HepG2 (cell line): Measurements from ENCODE around the gene DDX59. TPM values are rescaled to one million over a fixed set of nuclear protein-coding genes. Genes with fewer than 3 reads are reported as not detected.

Source experiments
- ATAC-seq: fragments of 200-7000 bp; cut with Tn5 transposase; 3 replicates; pipeline ENCODE4 v1.9.1; 2020; ENCODE audit warnings: mild to moderate bottlenecking, moderate library complexity
- BruUV-seq: library from RNA; stranded (reverse); fragments of 400-500 nt; replicated peaks from 2 replicates; lab custom pipeline; 2021; lab: Mats Ljungman, UMichigan
- CTCF ChIA-PET: fragments of 300-600 bp; formaldehyde crosslinking; extraction: SDS; loops from one replicate; lab custom pipeline; 2021; ENCODE audit warnings: low total read pairs, inconsistent platforms, low intra/inter-chr PET ratio; lab: Yijun Ruan, JAX
- POLR2A ChIA-PET: fragments of 350-600 bp; sonication (Branson Sonifier 250); formaldehyde crosslinking; loops from one replicate; lab custom pipeline; 2020; ENCODE audit warnings: antibody characterized with exemption, inconsistent platforms; lab: Yijun Ruan, JAX
- DNase-seq: peaks from one replicate; pipeline ENCODE4 v3.0.0-alpha.2; 2015; ENCODE audit warnings: low spot score
- FAIRE-seq: peaks from 3 replicates; lab custom pipeline; 2011; peaks lifted over from hg19 to GRCh38; lab: Jason Lieb, UNC
- H2AFZ ChIP-seq: one replicate; pipeline ENCODE4 v1.6.1; 2011; ENCODE audit warnings: low read length, inconsistent platforms
- H3K27ac ChIP-seq: fragments of 300-600 bp; 3 replicates; pipeline ENCODE4 v1.8.0; 2011; ENCODE audit warnings: mixed run types, mild to moderate bottlenecking, mixed read lengths, low read length, inconsistent platforms; ENCODE audit not compliant: insufficient read depth; ENCODE audit errors: extremely low read length
- H3K27me3 ChIP-seq, 2 experiments: fragments of 200-600 bp in 1 of 2; 2 replicates in 1 of 2; 3 replicates in 1 of 2; pipeline versions ENCODE4 v1.6.0 to v1.8.0; 2011; ENCODE audit warnings: low read length in 2 of 2, mild to moderate bottlenecking in 2 of 2, moderate library complexity in 2 of 2, inconsistent platforms in 1 of 2; ENCODE audit not compliant: insufficient read depth in 2 of 2, control insufficient read depth in 1 of 2
- H3K36me3 ChIP-seq, 2 experiments: fragments of 200-600 bp in 1 of 2; replicated peaks in 1 of 2; 2 replicates in 1 of 2; 3 replicates in 1 of 2; pipeline versions ENCODE4 v1.5.1 to v1.8.0; 2011; ENCODE audit warnings: low read length in 2 of 2, inconsistent platforms in 1 of 2; ENCODE audit not compliant: insufficient read depth in 2 of 2, control insufficient read depth in 1 of 2
- H3K4me1 ChIP-seq: 2 replicates; pipeline ENCODE4 v1.5.1; 2012; ENCODE audit warnings: low read length, inconsistent platforms; ENCODE audit not compliant: insufficient read depth
- H3K4me2 ChIP-seq: 2 replicates; pipeline ENCODE4 v1.6.0; 2011; ENCODE audit warnings: low read depth, low read length, inconsistent platforms
- H3K4me3 ChIP-seq, 3 experiments: fragments of 200-600 bp in 1 of 3; sonication (generic), shearing (Covaris generic) in 1 of 3; replicated peaks in 1 of 3; 2 replicates each; pipeline ENCODE4 v1.5.1; 2011 to 2016; ENCODE audit warnings: low read length in 3 of 3, inconsistent platforms in 2 of 3, low read depth in 2 of 3, mild to moderate bottlenecking in 2 of 3, control low read depth in 1 of 3, mixed read lengths in 1 of 3; ENCODE audit not compliant: insufficient read depth in 1 of 3
- H3K79me2 ChIP-seq: one replicate; pipeline ENCODE4 v1.6.1; 2011; ENCODE audit warnings: low read length, inconsistent platforms; ENCODE audit not compliant: insufficient read depth
- H3K9ac ChIP-seq: 2 replicates; pipeline ENCODE4 v1.6.0; 2011; ENCODE audit warnings: mild to moderate bottlenecking, low read depth, low read length, inconsistent platforms; ENCODE audit not compliant: insufficient read depth
- H3K9me3 ChIP-seq: 2 replicates; pipeline ENCODE4 v1.5.1; 2012; ENCODE audit warnings: mild to moderate bottlenecking, low read length
- H4K20me1 ChIP-seq: 2 replicates; pipeline ENCODE4 v1.6.0; 2011; ENCODE audit warnings: inconsistent platforms, mild to moderate bottlenecking, low read length, moderate library complexity; ENCODE audit not compliant: insufficient read depth
- CENPT ChIP-seq: sonication (generic); formaldehyde crosslinking; IDR thresholded peaks from 2 replicates; pipeline ENCODE4 v1.8.0; 2022; ENCODE audit warnings: low read depth, mild to moderate bottlenecking, moderate library complexity, missing genetic modification reagents
- DMAP1 ChIP-seq: IDR thresholded peaks from 2 replicates; pipeline ENCODE4 v1.6.1; 2016
- GZF1 ChIP-seq: sonication (generic); formaldehyde crosslinking; IDR thresholded peaks from 2 replicates; pipeline ENCODE4 v1.5.1; 2020; ENCODE audit warnings: mild to moderate bottlenecking, missing genetic modification reagents
- HMG20A ChIP-seq: IDR thresholded peaks from 2 replicates; pipeline ENCODE4 v1.6.1; 2016; ENCODE audit warnings: borderline replicate concordance
- HOXA9 ChIP-seq: sonication (generic); formaldehyde crosslinking; IDR thresholded peaks from 2 replicates; pipeline ENCODE4 v1.8.1; 2022; ENCODE audit warnings: missing genetic modification reagents, mild to moderate bottlenecking, moderate library complexity, borderline replicate concordance
- PHF8 ChIP-seq: sonication (generic); formaldehyde crosslinking; IDR thresholded peaks from 2 replicates; pipeline ENCODE4 v1.5.0; 2020; ENCODE audit warnings: missing genetic modification reagents
- SAP130 ChIP-seq: IDR thresholded peaks from 2 replicates; pipeline ENCODE4 v1.6.1; 2016; ENCODE audit warnings: low read depth
- ZBTB3 ChIP-seq: sonication (generic); formaldehyde crosslinking; IDR thresholded peaks from 2 replicates; pipeline ENCODE4 v1.4.0; 2020; ENCODE audit warnings: low read depth, mild to moderate bottlenecking, moderate library complexity, missing genetic modification reagents, borderline replicate concordance
- WGBS: methylation state at CpG from one replicate; pipeline ENCODE4 v1.1.6; 2017; ENCODE audit warnings: low lambda C conversion rate; 5-methylcytosine and 5-hydroxymethylcytosine counted together
- in situ Hi-C: cut with HindIII; loops from 2 replicates; pipeline ENCODE4 v1.10.0; 2017; ENCODE audit warnings: low pct_unique_long_range_greater_than_20kb; ENCODE audit not compliant: extremely low pct_ligation_motif_present
- intact Hi-C: fragments of 100-400 bp; cut with micrococcal nuclease; formaldehyde crosslinking; loops from one replicate; pipeline ENCODE4 v1.10.0; 2022; ENCODE audit not compliant: unreplicated experiment
- polyA plus RNA-seq, 8 experiments: library from polyadenylated mRNA; depleted of rRNA in 3 of 8; stranded (reverse) in 7 of 8; unstranded in 1 of 8; fragments of >200 nt; fragmentation: Illumina TruSeq in 4 of 8; extraction: Trizol in 4 of 8; gene quantifications; 2 replicates each; pipeline versions ENCODE4 v1.2.1 to v1.2.3, GENCODE V29; 2011 to 2016; ENCODE audit warnings: low read depth in 4 of 8, missing spikeins in 1 of 8, mixed read lengths in 1 of 8; ENCODE audit not compliant: insufficient read depth in 1 of 8
- total RNA-seq, 5 experiments: library from RNA; depleted of rRNA; stranded (reverse); fragments of >200 nt; fragmentation: Illumina TruSeq; extraction: Trizol; gene quantifications; 2 replicates each; pipeline ENCODE4 v1.2.3, GENCODE V29; 2016; ENCODE audit warnings: low read depth in 1 of 5
- TF ChIP-seq, protein P1 (sequence below): sonication (generic); formaldehyde crosslinking; conservative IDR thresholded peaks from 2 replicates; pipeline ENCODE4 v1.5.0; 2020; ENCODE audit warnings: missing genetic modification reagents
- TF ChIP-seq, protein P2 (sequence below): sonication (generic); formaldehyde crosslinking; IDR thresholded peaks from 2 replicates; pipeline ENCODE4 v1.4.0; 2020; ENCODE audit warnings: mild to moderate bottlenecking, missing genetic modification reagents
- TF ChIP-seq, protein P3 (sequence below): sonication (generic); formaldehyde crosslinking; IDR thresholded peaks from 2 replicates; pipeline ENCODE4 v1.4.0; 2020; ENCODE audit warnings: missing genetic modification reagents

The DDX59 gene
- total and polyA plus RNA-seq, 2 of the 13 experiments (the other 11 are each of a cell fraction or from before 2014, with no cell fraction given): 12.1 to 14.8 TPM

DNA sequence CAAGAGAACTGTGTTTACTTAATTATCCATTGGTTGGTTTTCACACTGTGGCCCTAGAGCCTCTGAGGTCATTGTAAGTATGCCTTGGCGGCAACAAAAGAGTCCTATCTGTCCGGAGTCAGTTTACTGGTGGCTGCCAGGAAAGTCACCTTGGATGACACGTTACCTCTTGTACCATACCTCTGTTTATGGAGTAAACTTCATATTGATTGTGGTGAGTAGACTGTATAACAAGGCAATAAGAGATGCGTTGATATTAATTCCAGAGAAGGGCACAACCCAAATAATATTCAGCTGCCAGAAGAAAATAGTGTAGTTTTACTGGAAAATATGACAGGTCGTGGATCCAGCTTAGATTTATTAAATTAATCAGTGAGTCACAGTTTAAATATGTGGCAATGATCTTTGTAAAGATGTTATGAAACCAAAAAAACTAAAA lies 28.7 kb downstream of the DDX59 start:
- FAIRE-seq (no peak), ATAC-seq (no peak), DNase-seq (no peak)
- Histone ChIP-seq H3K27me3 (no peaks in the 10 kb centered on the region), H3K4me2 (no peak overlapping the region), H2AFZ (no peak overlapping the region), H3K9ac (no peak overlapping the region), H4K20me1 (no peaks in the 10 kb centered on the region), H3K36me3 (no peaks in the 10 kb centered on the region), H3K27ac (no peak overlapping the region), H3K9me3 (no peaks in the 10 kb centered on the region), H3K4me1 (no peaks in the 10 kb centered on the region), H3K4me3 (no peak overlapping the region), H3K79me2 (no peaks in the 10 kb centered on the region)
- in situ Hi-C loops (no loop called here), intact Hi-C loops (no loop called here)
- WGBS: 96% methylated on average over 5 of the region's 5 CpGs
- TF ChIP-seq SAP130 (CRISPR knock-in tag) (no peak), CENPT (CRISPR knock-in tag) (no peak)
- TF ChIP-seq, protein P1, sequence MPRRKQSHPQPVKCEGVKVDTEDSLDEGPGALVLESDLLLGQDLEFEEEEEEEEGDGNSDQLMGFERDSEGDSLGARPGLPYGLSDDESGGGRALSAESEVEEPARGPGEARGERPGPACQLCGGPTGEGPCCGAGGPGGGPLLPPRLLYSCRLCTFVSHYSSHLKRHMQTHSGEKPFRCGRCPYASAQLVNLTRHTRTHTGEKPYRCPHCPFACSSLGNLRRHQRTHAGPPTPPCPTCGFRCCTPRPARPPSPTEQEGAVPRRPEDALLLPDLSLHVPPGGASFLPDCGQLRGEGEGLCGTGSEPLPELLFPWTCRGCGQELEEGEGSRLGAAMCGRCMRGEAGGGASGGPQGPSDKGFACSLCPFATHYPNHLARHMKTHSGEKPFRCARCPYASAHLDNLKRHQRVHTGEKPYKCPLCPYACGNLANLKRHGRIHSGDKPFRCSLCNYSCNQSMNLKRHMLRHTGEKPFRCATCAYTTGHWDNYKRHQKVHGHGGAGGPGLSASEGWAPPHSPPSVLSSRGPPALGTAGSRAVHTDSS (CRISPR knock-in tag): no peak
- TF ChIP-seq, protein P2, sequence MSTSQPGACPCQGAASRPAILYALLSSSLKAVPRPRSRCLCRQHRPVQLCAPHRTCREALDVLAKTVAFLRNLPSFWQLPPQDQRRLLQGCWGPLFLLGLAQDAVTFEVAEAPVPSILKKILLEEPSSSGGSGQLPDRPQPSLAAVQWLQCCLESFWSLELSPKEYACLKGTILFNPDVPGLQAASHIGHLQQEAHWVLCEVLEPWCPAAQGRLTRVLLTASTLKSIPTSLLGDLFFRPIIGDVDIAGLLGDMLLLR (CRISPR knock-in tag): no peak
- ChIA-PET CTCF (no interaction called here), POLR2A (no interaction called here)
- BruUV-seq: no TSS peak

DNA sequence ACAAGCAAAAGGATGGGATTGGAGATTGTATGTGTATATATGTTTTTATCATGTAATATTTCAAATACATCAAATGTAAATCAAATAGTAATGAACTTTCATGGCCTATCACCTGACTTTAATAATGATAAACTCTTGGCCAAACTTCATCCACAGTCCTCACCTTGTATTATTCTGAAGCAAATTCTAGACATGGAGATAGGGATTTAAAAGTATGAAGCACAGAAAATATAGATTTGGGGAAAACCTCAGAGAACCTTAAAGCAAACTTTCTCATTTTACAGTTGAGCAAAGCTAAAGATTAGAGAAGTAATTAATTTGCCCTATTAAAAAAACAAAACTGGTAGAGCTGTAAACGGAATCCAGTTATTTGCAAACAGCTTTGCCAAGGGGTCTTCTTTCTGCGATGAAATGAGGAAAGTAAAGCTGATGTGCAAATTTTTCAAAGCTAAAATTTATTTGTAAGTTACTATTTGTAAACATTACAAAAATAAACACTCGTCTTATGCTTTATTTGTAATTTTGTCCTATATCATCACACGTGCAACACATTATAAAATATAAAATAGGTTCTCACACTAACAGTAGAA lies 29.2 kb downstream of the DDX59 start:
- H3K36me3 ChIP-seq: no peaks in the 10 kb centered on the region
- H3K4me2 ChIP-seq: no peak overlapping the region
- no peaks in the 10 kb centered on the region for H3K4me1 ChIP-seq
- no peak overlapping the region for H2AFZ ChIP-seq
- no peaks in the 10 kb centered on the region for H3K9me3 ChIP-seq
- FAIRE-seq: no peak
- in situ Hi-C loops: no loop called here
- no peak overlapping the region for H3K9ac ChIP-seq
- TF ChIP-seq ZBTB3 (CRISPR knock-in tag) (no peak), PHF8 (no peak), GZF1 (no peak), DMAP1 (CRISPR knock-in tag) (no peak), HOXA9 (CRISPR knock-in tag) (no peak), HMG20A (CRISPR knock-in tag) (no peak)
- TF ChIP-seq, protein P3, sequence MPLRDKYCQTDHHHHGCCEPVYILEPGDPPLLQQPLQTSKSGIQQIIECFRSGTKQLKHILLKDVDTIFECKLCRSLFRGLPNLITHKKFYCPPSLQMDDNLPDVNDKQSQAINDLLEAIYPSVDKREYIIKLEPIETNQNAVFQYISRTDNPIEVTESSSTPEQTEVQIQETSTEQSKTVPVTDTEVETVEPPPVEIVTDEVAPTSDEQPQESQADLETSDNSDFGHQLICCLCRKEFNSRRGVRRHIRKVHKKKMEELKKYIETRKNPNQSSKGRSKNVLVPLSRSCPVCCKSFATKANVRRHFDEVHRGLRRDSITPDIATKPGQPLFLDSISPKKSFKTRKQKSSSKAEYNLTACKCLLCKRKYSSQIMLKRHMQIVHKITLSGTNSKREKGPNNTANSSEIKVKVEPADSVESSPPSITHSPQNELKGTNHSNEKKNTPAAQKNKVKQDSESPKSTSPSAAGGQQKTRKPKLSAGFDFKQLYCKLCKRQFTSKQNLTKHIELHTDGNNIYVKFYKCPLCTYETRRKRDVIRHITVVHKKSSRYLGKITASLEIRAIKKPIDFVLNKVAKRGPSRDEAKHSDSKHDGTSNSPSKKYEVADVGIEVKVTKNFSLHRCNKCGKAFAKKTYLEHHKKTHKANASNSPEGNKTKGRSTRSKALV (CRISPR knock-in tag): no peak
- TF ChIP-seq, all 625 proteins: peak for 0
- H3K4me3 ChIP-seq: no peak overlapping the region
- ATAC-seq (no peak), DNase-seq (no peak)
- WGBS: 97% methylated on average over 4 of the region's 4 CpGs
- ChIA-PET CTCF (no interaction called here), POLR2A (no interaction called here)
- no peaks in the 10 kb centered on the region for H4K20me1 ChIP-seq
- no peaks in the 10 kb centered on the region for H3K27me3 ChIP-seq
- no peak overlapping the region for H3K27ac ChIP-seq
- BruUV-seq: no TSS peak
- H3K79me2 ChIP-seq: no peaks in the 10 kb centered on the region
- intact Hi-C loops: no loop called here
